Keratinocyte (primary cell): Measurements from ENCODE around the gene SF3B6.

Experiments
- CTCF ChIP-seq, 3 experiments: IDR thresholded peaks in 1 of 3; conservative IDR thresholded peaks in 1 of 3; optimal IDR thresholded peaks in 1 of 3; 2 replicates in 2 of 3; 3 replicates in 1 of 3; pipeline versions ENCODE3 to v1.5.1; 2011; ENCODE audit warnings: low read length in 3 of 3, mild to moderate bottlenecking in 3 of 3, moderate library complexity in 2 of 3, control low read depth in 1 of 3, inconsistent platforms in 1 of 3; ENCODE audit not compliant: insufficient read depth in 2 of 3; ENCODE audit errors: extremely low read depth in 1 of 3
- EZH2 ChIP-seq: IDR thresholded peaks from one replicate; pipeline ENCODE4 v1.6.1; 2012; ENCODE audit warnings: inconsistent platforms, mild to moderate bottlenecking, low read length, moderate library complexity

GRCh38 chr2:24051833-24052232 is 24.3 kb downstream of the SF3B6 start:
- TF ChIP-seq CTCF (optimal IDR thresholded peaks at IDR 0.05 in 1 of 3, IDR thresholded peaks at IDR 0.05 in 1 of 3, conservative IDR thresholded peaks at IDR 0.05 in 1 of 3; ENCODE audit: extremely low read depth in 1 of 3, insufficient read depth in 2 of 3, low read length in 3 of 3) (no peak), EZH2 (no peak)
